ENCODE measurements around the gene DCBLD1.

- TF ChIP-seq, protein P1, sequence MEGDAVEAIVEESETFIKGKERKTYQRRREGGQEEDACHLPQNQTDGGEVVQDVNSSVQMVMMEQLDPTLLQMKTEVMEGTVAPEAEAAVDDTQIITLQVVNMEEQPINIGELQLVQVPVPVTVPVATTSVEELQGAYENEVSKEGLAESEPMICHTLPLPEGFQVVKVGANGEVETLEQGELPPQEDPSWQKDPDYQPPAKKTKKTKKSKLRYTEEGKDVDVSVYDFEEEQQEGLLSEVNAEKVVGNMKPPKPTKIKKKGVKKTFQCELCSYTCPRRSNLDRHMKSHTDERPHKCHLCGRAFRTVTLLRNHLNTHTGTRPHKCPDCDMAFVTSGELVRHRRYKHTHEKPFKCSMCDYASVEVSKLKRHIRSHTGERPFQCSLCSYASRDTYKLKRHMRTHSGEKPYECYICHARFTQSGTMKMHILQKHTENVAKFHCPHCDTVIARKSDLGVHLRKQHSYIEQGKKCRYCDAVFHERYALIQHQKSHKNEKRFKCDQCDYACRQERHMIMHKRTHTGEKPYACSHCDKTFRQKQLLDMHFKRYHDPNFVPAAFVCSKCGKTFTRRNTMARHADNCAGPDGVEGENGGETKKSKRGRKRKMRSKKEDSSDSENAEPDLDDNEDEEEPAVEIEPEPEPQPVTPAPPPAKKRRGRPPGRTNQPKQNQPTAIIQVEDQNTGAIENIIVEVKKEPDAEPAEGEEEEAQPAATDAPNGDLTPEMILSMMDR (IDR thresholded peaks at IDR 0.05 in 2 of 3, conservative IDR thresholded peaks at IDR 0.05 in 1 of 3; ENCODE audit: borderline replicate concordance in 1 of 3, insufficient read depth in 1 of 3, low read depth in 2 of 3, low read length in 2 of 3): no peak
- TF ChIP-seq MAX (IDR thresholded peaks at IDR 0.05) (no peak), JUND (IDR thresholded peaks at IDR 0.05) (peak; percentile 31; the same call in 1 of the 2 replicates), POLR2AphosphoS5 (IDR thresholded peaks at IDR 0.05; ENCODE audit: low read depth, low read length) (no peak), CEBPB (IDR thresholded peaks at IDR 0.05; ENCODE audit: low read depth) (no peak), POLR2A (IDR thresholded peaks at IDR 0.05; ENCODE audit: borderline replicate concordance, extremely low read depth, insufficient read depth, insufficient read length) (no peak)
Measured at GRCh38 chr6:117548797-117549301, 66.4 kb downstream of the DCBLD1 start.
